ENCODE data around the gene ROMO1.

ROMO1 gene

DNA sequence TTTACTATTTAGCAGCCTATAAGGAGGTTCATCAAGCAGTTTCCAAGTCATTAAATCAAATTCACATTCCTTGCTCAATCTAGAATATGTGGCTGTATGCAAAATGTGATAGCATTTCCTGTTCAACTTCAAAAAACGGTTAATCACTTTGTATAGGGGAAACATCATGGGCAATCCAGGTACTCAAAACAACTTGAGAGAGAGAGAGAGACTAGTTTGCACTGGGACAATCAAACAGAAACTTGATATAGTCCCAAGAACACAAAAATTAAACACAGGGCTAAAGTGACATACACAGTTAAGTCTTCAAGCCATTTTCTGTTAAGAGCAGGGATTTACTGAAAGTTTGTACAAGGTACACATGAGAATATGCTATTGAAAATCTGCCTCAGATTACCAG lies 41.9 kb upstream of the ROMO1 start:
- no peak overlapping the region for H3K27ac ChIP-seq (ENCODE audit: low read depth, low read length)
- peaks cover 46% of the 10 kb centered on the region for H3K4me1 ChIP-seq (ENCODE audit: control insufficient read depth, low read length)
- peaks cover 88% of the 10 kb centered on the region for H3K36me3 ChIP-seq (ENCODE audit: control insufficient read depth, low read length)
- H3K9me3 ChIP-seq (ENCODE audit: control insufficient read depth, insufficient read depth, low read length) = no peaks in the 10 kb centered on the region
- no peaks in the 10 kb centered on the region for H3K27me3 ChIP-seq (ENCODE audit: control insufficient read depth, low read length)
- H3K4me3 ChIP-seq (ENCODE audit: low read length) = no peak overlapping the region
- peaks cover 100% of the 10 kb centered on the region for H3K79me2 ChIP-seq (ENCODE audit: control insufficient read depth, low read length)
- H4K20me1 ChIP-seq (ENCODE audit: control insufficient read depth, insufficient read depth, low read depth, low read length) = peaks cover 50% of the 10 kb centered on the region
- H3K9me2 ChIP-seq (replicated peaks; ENCODE audit: control insufficient read depth, low read length) = no peaks in the 10 kb centered on the region
- H3F3A ChIP-seq (ENCODE audit: control insufficient read depth, insufficient read depth) = peaks cover 2% of the 10 kb centered on the region; the same call in 1 of the 2 replicates
- TF ChIP-seq CTCF (IDR thresholded peaks at IDR 0.05; ENCODE audit: low read depth, low read length, poor library complexity, severe bottlenecking) (no peak), EZH2phosphoT487 (IDR thresholded peaks at IDR 0.05; ENCODE audit: borderline replicate concordance, low read length) (no peak)
- H3K4me2 ChIP-seq (ENCODE audit: low read length) = 0 out of 2 replicates have a peak overlapping the region, but pooled peaks have one; percentile 10

DNA sequence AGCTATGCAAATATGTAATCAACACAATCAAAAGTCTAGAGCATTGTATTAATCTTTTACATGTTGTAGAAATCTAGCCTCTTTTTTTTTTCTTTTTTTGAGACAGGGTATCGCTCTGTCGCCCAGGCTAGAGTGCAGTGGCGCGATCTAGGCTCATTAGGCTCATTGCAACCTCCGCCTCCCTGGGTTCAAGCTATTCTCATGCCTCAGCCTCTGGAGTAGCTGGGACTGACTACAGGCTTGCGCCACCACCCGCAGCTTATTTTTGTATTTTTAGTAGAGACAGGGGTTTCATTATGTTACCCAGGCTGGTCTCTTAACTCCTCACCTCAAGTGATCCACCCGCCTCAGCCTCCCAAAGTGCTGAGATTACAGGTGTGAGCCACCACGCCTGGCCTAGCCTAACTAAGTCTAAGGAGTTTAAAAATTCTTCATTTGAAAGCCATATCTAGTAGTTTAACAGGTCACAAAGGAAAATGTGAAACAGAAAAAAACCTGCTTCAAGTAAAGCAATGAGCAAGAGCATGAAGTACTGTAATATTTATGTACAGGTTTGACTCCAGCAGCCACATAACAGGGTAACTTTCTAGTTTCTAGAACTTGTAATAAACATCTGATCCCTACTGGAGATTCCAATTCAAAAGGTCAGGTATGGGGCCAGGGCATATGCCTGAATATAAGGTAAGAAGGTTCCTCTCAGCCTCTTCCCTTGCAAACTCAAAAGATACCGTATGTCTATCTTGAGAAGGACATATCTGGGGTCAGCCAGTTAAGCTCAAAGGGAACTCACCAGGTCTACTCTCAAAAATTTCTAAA lies 38.9 kb upstream of the ROMO1 start:
- Histone ChIP-seq H3K27ac (ENCODE audit: low read depth, low read length) (no peak overlapping the region), H3K9me2 (replicated peaks; ENCODE audit: control insufficient read depth, low read length) (no peaks in the 10 kb centered on the region), H4K20me1 (ENCODE audit: control insufficient read depth, insufficient read depth, low read depth, low read length) (peaks cover 51% of the 10 kb centered on the region), H3K27me3 (ENCODE audit: control insufficient read depth, low read length) (no peaks in the 10 kb centered on the region), H3K4me1 (ENCODE audit: control insufficient read depth, low read length) (peaks cover 65% of the 10 kb centered on the region), H3K4me3 (ENCODE audit: low read length) (0 out of 2 replicates have a peak overlapping the region, but pooled peaks have one; percentile 9), H3K4me2 (ENCODE audit: low read length) (peak overlapping the region; percentile 99), H3K79me2 (ENCODE audit: control insufficient read depth, low read length) (peaks cover 99% of the 10 kb centered on the region), H3K36me3 (ENCODE audit: control insufficient read depth, low read length) (peaks cover 80% of the 10 kb centered on the region), H3K9me3 (ENCODE audit: control insufficient read depth, insufficient read depth, low read length) (no peaks in the 10 kb centered on the region), H3F3A (ENCODE audit: control insufficient read depth, insufficient read depth) (no peaks in the 10 kb centered on the region)
- TF ChIP-seq CTCF (IDR thresholded peaks at IDR 0.05; ENCODE audit: low read depth, low read length, poor library complexity, severe bottlenecking) = no peak
- no peak for TF ChIP-seq EZH2phosphoT487 (IDR thresholded peaks at IDR 0.05; ENCODE audit: borderline replicate concordance, low read length)

DNA sequence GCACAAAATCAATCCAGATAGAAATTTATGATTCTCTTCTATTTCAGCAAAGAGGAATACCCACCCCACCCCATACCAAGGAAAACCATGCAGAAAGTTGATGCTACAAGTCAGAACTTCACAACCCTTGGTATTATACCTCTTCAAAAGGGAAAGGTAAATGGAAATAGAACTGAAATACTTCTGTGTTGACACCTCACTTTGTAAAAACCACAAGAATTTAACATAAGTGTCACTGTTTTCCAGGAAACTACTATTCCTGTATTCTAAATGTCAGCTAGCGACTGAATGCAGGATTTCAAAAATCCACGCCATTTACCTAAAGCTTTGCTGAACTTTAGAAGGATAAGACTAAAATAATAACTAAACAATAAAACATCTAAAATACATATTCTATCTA lies 38.2 kb upstream of the ROMO1 start:
- no peaks in the 10 kb centered on the region for H3K9me2 ChIP-seq (replicated peaks; ENCODE audit: control insufficient read depth, low read length)
- H3K9me3 ChIP-seq (ENCODE audit: control insufficient read depth, insufficient read depth, low read length) = no peaks in the 10 kb centered on the region
- no peak for TF ChIP-seq CTCF (IDR thresholded peaks at IDR 0.05; ENCODE audit: low read depth, low read length, poor library complexity, severe bottlenecking)
- TF ChIP-seq EZH2phosphoT487 (IDR thresholded peaks at IDR 0.05; ENCODE audit: borderline replicate concordance, low read length) = no peak
- H4K20me1 ChIP-seq (ENCODE audit: control insufficient read depth, insufficient read depth, low read depth, low read length) = peaks cover 49% of the 10 kb centered on the region
- no peaks in the 10 kb centered on the region for H3F3A ChIP-seq (ENCODE audit: control insufficient read depth, insufficient read depth)
- peak overlapping the region; percentile 99 for H3K4me2 ChIP-seq (ENCODE audit: low read length)
- no peak overlapping the region for H3K27ac ChIP-seq (ENCODE audit: low read depth, low read length)
- peaks cover 73% of the 10 kb centered on the region for H3K36me3 ChIP-seq (ENCODE audit: control insufficient read depth, low read length)
- H3K79me2 ChIP-seq (ENCODE audit: control insufficient read depth, low read length) = peaks cover 91% of the 10 kb centered on the region
- no peaks in the 10 kb centered on the region for H3K27me3 ChIP-seq (ENCODE audit: control insufficient read depth, low read length)
- peak overlapping the region; percentile 78; the same call in 1 of the 2 replicates for H3K4me3 ChIP-seq (ENCODE audit: low read length)
- H3K4me1 ChIP-seq (ENCODE audit: control insufficient read depth, low read length) = peaks cover 65% of the 10 kb centered on the region
